H4 (cell line): ENCODE data around the gene HLA-B. TPM values are rescaled to one million over a fixed set of nuclear protein-coding genes. Genes with fewer than 3 reads are reported as not detected.

Source experiments
- DNase-seq: peaks from one replicate; pipeline ENCODE4 v3.0.0-alpha.2; 2015; ENCODE audit warnings: low spot score
- total RNA-seq: library from RNA; depleted of rRNA; stranded (reverse); fragments of >200 nt; shearing (Covaris generic); gene quantifications from 2 replicates; pipeline ENCODE4 v1.2.3, GENCODE V29; 2014

Gene HLA-B
- total RNA-seq, 1 experiment from 2014 or later: 677 TPM

- no peak for DNase-seq
These were observed 4.1 kb downstream of the HLA-B start for GRCh38 chr6:31352683-31353383.

- no peak for DNase-seq
These were observed 4.7 kb downstream of the HLA-B start for GRCh38 chr6:31352310-31352682.

- DNase-seq: no peak
These were observed 5.3 kb downstream of the HLA-B start for GRCh38 chr6:31351401-31352309.

GRCh38 chr6:31351033-31351380 is 6.0 kb downstream of the HLA-B start:
- no peak for DNase-seq

GRCh38 chr6:31350196-31351032 is 6.6 kb downstream of the HLA-B start:
- DNase-seq: no peak

GRCh38 chr6:31349301-31349700 is 7.7 kb downstream of the HLA-B start:
- DNase-seq: no peak

GRCh38 chr6:31345026-31345730 is 11.8 kb downstream of the HLA-B start:
- DNase-seq: no peak

GRCh38 chr6:31340228-31340627 is 16.8 kb downstream of the HLA-B start:
- DNase-seq: no peak

- no peak for DNase-seq
These were observed 17.8 kb downstream of the HLA-B start for GRCh38 chr6:31339210-31339609.

GRCh38 chr6:31336896-31337496 is 20.0 kb downstream of the HLA-B start:
- DNase-seq: peak; percentile 23

- no peak for DNase-seq
These were observed 24.1 kb downstream of the HLA-B start for GRCh38 chr6:31332637-31333602.

- DNase-seq: no peak
These were observed 28.5 kb downstream of the HLA-B start for GRCh38 chr6:31328355-31328960.

GRCh38 chr6:31321820-31322219 is 35.2 kb downstream of the HLA-B start:
- DNase-seq: no peak

GRCh38 chr6:31321005-31321707 is 35.8 kb downstream of the HLA-B start:
- no peak for DNase-seq

- DNase-seq: no peak
These were observed 39.9 kb downstream of the HLA-B start for GRCh38 chr6:31317036-31317435.

- DNase-seq: no peak
These were observed 47.3 kb downstream of the HLA-B start for GRCh38 chr6:31309641-31310040.

GRCh38 chr6:31308845-31309175 is 48.2 kb downstream of the HLA-B start:
- no peak for DNase-seq

- DNase-seq: no peak
These were observed 48.7 kb downstream of the HLA-B start for GRCh38 chr6:31308050-31308844.
